Measurements from ENCODE around the gene CLDN9.

GRCh38 chr16:3007957-3008689 lies 4.6 kb upstream of the CLDN9 start:
- TF ChIP-seq EP300 (IDR thresholded peaks at IDR 0.05) (no peak), CTCF (IDR thresholded peaks at IDR 0.05) (no peak), POLR2A (IDR thresholded peaks at IDR 0.05) (no peak)

Measured in sigmoid colon (tissue), 4 donors.